HG03354 (cell line): ENCODE results near the gene TMSB4X.
"Not testable (repeated sequence)": the region's sequence is repeated elsewhere in the genome, so short reads cannot be mapped to it uniquely, and the experiment has no call there.

Experiments
- ATAC-seq: cut with Tn5 transposase; IDR thresholded peaks from one replicate; pipeline ENCODE4 v1.9.1; 2021; ENCODE audit warnings: mild to moderate bottlenecking; ENCODE audit not compliant: unreplicated experiment, poor library complexity, severe bottlenecking

TMSB4X gene

GRCh38 chrX:13014111-13015096, 39.5 kb downstream of the TMSB4X start:
- ATAC-seq = peak; percentile 43

DNA sequence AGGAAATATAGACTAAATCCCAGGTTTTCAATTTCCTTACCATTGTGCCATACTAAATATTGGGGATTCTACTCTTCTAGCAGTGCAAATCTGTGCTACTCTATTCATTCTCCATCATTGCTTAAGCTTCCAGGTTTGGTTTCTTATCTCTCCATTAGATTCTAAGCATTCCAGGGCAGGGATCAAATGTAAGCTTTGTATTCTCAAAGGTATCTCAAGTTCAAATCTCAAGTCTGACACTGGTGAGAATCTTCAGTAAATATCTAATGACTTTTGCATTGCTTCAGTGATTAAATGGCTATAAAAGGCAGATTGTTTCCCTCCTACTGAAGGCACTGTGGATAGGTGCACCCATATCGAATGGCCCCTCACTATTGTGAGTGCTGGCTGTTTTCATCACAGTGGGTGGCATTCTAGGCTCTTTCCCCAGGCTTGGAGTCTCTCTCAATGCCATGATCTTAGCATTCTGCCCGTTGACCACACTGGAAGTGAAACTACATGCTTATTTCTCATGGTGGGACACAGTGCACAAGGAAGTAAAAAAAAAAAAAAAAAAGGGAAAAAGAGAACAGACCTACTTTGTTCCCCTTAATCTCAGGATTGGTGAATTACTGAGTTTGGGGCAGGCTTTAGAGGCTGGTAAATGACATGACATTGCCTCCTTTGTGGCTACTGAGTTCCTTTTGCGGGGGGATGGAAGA, 40.8 kb downstream of the TMSB4X start:
- no peak for ATAC-seq

GRCh38 chrX:13016731-13017130, 41.8 kb downstream of the TMSB4X start:
- not testable (repeated sequence) for ATAC-seq

DNA sequence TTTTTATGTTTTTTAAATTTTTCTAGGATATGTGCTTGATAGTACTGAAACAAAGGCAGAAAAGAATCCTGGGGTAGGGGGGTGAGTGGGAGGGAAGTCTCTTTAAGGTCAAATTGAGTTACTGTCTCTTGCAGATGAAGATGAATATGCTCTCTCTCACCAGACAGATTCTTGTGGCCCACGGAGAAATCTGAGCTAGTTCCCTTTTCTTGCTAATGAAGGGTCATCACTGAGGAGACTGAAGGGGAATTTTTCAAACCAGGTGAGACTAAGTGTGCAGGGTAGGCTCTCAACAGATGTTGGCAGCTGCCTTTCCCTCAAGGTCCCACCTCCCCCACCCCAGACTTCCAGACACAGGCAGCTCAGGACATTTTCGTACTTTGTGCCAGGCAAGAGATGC, 48.0 kb downstream of the TMSB4X start:
- peak; percentile 80 for ATAC-seq

GRCh38 chrX:13023567-13023966, 48.7 kb downstream of the TMSB4X start:
- no peak for ATAC-seq

- ATAC-seq = no peak
Observed at GRCh38 chrX:13023979-13024378, 49.1 kb downstream of the TMSB4X start.

DNA sequence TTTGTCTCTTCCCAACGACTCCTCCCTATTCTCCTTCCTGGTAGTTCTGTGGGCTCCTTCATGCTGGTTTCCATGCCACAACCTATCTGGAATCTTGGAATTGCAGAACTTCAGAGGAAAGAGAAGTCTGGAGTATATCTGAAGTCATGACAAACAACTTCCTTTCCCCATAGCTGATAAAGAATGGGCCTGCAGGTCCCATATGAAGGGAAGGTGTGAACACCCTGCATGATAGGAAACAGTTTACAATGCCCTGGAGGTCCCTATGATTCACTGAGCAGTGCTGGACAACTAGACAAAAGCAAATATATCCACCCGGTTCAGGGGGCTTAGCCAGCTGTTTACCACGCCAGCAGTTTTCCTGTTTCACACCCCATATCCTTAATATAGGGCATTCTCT, 50.1 kb downstream of the TMSB4X start:
- ATAC-seq = no peak
